PC-3 (cell line): ENCODE data around the gene TACR2.

Source experiments
- CTCF ChIP-seq: fragments of 300-600 bp; sonication (generic); conservative IDR thresholded peaks from 2 replicates; pipeline ENCODE4 v1.5.1; 2017; ENCODE audit warnings: antibody characterized with exemption, low read depth, mild to moderate bottlenecking, low read length
- EZH2 ChIP-seq: fragments of 300-600 bp; sonication (generic); IDR thresholded peaks from one replicate; pipeline ENCODE4 v1.6.1; 2017; ENCODE audit warnings: antibody characterized with exemption, mild to moderate bottlenecking, low read length; ENCODE audit not compliant: unreplicated experiment

DNA sequence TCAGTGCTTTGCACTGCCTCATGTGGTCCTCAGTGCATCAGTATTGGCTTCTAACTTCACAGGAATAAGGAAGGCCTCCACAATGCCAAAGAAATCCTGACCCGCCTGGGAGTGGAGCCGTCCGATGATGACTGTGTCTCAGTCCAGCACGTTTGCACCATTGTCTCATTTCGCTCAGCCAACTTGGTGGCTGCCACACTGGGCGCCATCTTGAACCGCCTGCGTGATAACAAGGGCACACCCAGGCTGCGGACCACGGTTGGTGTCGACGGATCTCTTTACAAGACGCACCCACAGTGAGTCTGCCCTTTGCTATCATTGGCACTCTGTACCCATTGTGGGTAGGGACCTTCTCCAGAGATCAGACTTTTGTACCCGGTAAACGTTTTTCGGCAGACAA is 36.9 kb downstream of the TACR2 start:
- TF ChIP-seq CTCF (no peak), EZH2 (no peak)
